ENCODE results near the gene ARHGEF26.

The ARHGEF26 gene

DNA sequence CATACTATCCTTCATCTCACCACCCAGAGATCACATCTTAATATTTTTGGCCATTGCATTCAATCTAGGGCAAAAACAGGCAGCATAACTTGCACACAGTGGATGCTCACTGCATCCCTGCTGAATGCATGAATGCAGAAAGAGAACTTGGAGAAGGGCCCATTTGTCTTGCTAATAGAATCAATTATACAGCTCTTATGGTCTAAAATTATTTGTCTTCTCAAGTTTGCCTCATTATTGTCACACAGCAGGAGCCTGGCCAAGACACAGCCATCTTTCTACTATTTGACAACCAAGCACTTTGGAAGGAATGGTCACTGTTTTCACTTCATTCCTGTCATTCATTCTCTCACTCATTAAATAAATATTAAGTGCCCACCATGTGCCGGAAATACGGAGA, 1.2 kb upstream of the ARHGEF26 start:
- no peak for DNase-seq (ENCODE audit: low read depth)

DNA sequence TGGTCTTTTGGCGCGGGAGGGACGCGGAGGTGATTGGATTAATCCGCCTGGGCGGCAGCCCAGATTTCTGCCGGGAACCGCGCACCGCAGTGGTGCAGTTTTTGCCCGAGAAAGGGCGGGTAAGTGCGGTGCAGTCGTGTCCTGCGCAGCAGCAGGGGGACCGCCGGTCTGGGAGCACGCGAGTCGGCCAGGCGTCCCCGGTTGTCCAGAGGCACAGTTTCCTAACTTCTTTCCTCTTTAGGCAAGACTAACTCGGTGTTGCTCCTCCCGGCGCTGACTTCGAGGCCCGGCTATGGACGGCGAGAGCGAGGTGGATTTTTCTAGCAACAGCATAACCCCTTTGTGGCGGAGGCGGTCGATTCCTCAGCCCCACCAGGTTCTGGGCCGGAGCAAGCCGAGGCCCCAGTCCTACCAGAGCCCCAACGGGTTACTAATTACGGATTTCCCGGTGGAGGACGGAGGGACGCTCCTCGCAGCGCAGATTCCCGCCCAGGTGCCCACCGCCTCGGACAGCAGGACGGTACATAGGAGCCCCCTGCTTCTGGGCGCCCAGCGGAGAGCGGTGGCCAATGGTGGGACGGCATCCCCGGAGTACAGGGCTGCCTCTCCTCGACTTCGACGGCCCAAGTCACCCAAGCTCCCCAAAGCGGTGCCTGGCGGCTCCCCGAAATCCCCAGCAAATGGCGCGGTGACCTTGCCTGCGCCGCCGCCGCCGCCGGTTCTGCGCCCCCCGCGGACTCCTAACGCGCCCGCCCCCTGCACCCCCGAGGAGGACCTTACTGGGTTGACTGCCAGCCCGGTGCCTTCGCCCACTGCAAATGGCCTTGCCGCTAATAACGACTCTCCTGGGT, 736 bp downstream of the ARHGEF26 start:
- DNase-seq (ENCODE audit: low read depth): no peak

DNA sequence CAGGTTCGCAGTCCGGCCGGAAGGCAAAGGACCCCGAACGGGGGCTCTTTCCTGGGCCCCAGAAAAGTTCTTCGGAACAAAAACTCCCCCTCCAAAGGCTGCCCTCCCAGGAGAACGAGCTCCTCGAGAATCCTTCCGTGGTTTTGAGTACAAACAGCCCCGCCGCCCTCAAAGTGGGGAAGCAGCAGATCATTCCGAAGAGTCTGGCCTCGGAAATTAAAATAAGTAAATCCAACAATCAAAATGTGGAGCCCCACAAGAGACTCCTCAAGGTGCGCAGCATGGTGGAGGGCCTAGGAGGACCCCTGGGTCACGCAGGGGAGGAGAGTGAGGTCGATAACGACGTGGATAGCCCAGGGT, 1.3 kb downstream of the ARHGEF26 start:
- no peak for DNase-seq (ENCODE audit: low read depth)

DNA sequence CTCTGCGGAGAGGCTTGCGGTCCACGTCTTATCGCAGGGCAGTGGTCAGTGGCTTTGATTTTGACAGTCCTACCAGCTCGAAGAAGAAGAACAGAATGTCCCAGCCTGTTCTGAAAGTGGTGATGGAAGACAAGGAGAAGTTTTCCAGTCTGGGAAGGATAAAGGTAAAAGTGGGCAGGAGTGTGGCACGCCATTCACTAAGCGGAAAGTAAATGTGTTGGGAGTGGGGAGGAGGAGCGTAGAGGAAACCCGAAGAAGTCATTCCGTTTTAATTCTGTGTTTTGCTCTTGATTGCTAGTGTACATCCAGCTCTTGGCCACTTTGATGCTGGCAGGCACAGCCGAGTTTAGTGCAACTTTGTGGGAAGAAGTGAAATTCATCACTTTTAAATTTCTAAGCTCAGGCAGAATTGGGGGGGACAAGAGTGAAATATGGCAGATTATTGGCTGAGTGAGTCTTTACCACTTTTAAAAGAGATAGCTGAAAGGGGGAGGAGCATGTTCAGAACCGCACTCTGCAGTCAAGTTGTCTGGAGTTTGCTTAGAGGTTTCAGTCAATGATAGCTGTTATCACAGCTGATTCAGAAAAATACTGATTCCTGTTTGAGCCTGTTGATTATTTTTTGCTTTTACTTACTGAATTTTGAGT, 1.8 kb downstream of the ARHGEF26 start:
- no peak for DNase-seq (ENCODE audit: low read depth)

DNA sequence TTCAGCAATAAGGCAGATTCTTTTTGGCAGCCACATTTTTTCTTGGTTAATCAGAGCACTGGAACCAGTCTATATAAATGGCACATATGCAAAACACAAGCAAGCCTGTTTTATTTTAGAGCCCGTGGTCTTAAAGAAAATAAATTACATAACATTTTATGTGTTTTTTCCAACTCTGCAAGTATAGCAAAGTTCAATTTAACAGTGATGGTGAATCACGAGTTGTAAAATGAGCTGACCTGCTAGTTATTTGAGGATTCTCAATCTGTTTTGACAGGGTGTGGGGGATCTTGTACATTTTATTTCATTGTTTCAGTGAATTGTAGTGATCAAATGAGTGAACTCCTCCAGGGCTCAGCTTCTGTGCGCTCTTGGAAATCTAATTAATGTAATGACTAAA, 2.7 kb downstream of the ARHGEF26 start:
- DNase-seq (ENCODE audit: low read depth): no peak

DNA sequence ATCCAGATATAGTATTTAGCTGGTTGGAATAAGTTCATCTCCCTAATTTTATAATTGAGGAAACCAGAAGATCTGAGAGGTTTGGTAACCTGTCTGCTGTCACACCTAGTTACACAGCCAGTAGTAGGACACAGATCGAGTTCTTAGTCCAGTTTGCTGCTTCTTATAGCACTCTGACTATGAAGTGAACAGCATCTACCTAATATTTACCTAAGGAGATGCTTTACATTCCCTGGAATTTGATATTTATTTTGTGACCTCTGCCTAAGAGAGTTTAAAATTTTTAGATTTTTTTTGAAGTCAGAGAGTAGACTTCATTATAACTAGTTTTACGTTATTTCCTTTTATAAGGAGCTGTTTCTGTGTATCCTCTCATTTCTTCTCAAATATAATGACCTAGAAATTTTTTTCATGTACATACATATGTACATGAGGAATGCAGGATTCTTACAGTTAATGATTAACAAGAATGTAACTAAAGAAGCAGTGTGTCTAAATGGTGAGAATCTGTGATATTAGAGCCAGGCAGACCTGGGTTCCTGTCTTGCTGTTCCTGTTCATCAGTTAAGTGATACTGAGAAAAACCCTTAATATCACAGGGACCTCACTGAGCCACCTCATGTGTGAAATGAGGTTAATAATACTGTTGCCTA, 4.3 kb downstream of the ARHGEF26 start:
- DNase-seq (ENCODE audit: low read depth): no peak

DNA sequence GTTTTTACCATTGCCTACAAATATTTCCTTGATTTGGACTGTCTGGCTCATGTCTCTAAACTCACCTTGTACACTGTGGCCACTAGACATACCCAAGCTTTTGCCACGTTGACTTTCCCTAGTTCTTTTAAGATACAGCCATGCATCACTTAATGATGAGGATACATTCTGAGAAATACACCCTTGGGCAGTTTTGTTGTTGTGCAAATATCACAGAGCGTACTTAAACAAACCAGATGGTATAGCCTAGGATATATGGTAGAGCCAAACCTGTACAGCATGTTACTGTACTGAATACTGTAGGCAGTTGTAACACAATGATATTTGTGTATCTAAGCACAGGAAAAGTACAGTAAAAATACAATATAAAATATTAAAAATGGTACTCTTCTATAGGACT, 5.5 kb downstream of the ARHGEF26 start:
- DNase-seq (ENCODE audit: low read depth): no peak

DNA sequence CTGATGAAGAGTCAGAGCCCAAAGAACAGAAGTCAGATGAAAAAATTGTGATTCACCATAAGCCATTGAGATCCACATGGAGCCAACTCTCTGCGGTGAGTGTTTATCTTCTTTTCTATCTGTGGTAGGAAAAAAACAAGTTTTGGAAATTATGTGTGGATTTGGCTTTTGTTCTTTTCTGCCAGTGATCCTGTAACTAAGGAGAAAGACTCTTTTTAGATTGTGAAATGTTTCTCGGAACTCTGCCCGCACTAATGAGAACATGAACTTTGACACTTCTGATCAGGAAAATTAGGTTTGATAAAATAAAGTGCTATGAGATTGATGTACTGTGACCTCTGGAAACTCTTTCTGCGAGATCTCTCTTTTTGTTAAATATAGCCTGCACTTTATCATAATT, 8.4 kb downstream of the ARHGEF26 start:
- DNase-seq (ENCODE audit: low read depth): no peak

DNA sequence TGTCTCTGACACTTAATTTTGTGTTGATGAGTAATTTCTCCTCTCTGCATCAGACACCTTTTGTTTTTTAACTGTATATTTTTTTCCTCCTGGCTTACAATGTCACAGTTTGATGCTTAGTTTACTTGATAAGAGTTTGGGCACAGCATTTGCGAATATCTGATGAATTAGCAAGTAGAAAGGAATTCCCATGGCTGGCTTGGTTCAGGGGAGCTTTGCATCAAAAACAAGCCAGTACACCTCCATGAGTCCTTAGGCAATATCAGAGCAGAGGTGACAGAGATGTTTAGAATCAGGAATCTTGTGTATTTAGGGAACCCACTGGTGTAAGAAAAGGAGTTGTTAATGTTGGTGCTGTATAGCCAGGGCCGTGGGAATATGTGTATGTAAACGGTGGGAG, 9.3 kb downstream of the ARHGEF26 start:
- no peak for DNase-seq (ENCODE audit: low read depth)

DNA sequence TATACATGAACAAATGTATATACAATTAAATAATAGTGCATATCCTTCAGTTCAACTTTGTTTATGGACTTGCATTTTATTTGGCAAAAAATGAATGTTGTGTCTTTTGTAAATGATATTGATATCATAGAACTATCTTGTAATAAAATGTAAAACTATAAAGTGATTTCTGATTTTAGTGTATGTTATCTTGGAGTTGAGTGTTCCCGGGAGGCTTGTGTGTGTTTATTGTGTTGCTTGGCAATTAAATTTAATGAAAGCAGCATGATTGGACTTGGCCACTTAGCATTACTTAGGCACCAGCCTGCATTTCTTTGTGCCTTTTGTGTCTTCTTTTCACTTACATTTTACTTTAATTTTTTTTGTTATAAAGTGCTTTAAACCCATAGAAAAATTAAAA, 10.6 kb downstream of the ARHGEF26 start:
- no peak for DNase-seq (ENCODE audit: low read depth)

DNA sequence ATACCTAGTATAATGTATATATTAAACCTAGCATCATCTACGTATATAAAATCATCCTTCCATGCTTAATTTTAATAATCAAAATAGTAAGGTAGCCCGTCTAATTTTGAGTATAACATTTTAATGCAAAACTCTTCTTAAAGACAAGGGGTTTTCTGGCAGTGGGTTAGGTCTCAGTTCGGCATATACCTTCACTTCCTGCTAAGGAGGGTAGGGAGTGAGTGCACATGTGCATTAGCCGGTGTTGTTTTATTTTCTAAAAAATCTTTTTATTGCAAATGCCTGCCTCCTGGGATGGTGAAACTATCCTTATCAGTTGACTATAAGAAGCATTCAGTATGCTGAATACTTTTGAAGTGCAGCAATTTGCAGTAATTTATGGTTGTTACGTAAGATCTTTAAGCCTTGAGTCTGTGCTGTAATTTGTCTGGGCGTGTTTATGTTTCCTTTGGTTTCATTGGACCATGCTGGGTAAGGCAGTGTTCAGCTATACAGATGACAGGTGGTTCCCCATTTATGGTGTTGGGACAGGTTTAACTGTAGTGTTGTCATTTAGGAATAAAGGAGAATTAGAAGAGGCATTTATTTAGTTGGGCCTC, 11.7 kb downstream of the ARHGEF26 start:
- DNase-seq (ENCODE audit: low read depth): no peak

DNA sequence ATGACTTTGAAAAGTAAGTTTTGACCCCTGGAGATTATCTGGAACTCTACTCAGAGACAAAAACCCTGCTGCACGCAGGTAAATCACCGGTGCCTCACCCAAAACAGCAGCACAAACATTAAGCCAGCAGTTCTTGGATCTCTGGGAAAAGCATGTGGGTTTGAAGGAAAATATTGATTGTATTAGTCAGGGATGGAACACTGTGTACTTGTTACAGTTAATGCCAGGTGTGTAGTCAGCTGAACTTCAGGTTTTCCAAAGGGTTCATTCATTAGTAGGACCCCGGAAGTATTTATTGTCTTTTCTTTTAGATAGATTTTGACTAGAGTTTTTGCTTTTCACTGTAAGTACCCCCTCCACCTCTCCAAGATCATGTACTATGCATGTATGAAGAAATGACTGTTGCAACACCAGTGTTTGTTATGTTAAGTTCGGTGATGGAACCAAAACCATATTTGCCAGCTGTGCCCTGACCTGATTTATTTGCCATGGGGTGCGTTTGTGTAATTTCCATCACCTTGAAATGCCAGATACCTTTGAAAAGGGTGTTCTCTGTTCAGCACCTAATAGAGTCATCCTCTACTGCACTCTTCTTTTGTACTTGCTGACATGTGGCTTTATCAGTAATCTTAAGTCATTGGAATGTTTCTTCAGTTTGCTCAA, 14.5 kb downstream of the ARHGEF26 start:
- no peak for DNase-seq (ENCODE audit: low read depth)

DNA sequence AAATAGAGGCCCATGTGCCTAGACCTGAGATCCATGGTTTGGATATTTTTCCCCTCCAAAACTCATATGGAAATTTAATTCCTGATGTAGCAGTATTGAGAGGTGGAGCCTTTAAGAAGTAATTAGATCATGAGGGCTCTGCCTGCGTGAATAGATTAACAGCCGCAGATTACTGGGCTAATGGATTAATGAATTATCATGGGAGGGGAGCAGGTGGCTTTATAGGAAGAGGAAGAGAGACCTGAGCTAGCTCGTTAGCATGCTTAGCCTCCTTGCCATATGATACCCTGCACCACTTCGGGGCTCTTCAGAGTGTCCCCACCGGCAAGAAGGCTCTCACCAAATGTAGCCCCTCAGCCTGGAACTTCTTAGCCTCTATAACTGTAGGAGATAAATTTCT, 15.8 kb downstream of the ARHGEF26 start:
- DNase-seq (ENCODE audit: low read depth): no peak

DNA sequence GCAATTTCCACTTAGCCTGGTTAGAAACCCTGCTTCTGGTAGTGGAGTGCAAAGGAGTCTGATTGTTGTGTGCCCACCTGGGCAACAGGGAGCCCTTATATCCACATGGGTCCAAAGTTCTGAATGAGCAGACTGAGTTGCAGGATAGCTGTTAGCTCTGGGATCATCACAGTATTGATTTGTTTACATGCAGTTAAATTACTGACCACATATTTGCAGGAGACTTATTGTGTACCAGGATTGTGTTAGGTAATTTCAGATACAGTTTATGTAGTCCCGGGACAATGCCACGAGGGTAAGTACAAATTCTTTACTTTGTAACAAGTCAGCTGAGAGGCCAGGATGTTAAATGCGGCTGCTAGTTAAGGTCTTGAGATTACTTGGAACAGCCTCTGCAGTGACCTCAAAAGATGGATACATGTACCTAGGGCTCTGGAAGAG, 18.8 kb downstream of the ARHGEF26 start:
- no peak for DNase-seq (ENCODE audit: low read depth)

DNA sequence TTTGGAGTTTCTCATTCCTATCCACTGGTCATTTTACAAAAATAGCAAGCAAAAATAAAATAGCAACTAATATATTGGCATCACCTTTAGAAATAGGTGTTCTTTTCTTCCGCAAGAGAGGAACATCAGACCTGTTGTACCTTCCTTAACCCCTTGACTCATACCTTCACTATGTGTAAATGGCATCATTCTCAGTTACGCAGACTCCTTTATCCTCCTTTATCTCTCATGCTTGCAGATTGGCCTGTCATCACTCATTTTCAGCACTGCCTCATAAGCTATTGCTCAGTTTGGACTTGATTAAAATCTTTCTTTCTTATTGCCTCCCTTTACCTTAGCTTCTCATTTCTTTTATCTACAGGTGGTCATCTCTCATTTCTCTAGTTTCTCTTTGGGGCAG, 21.4 kb downstream of the ARHGEF26 start:
- DNase-seq (ENCODE audit: low read depth): no peak

DNA sequence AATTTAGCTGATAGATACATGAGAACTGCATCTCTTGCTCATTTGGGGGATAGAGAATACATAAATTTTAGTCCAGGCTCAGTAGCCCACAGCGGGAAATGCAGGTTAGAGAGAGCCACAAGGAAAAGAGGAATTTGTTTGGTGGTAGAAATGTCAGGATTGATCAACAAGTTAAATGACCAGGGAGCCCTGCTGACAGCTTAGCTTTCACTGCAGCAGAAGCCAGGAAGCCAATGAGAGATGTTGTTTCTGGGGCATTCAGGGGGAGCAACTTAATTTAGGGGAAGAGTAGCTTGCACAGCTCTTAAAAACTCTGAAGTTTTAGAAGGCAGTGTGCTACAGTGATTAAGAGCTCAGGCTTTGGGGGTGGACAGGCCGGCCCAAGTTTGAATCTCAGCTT, 22.7 kb downstream of the ARHGEF26 start:
- no peak for DNase-seq (ENCODE audit: low read depth)

DNA sequence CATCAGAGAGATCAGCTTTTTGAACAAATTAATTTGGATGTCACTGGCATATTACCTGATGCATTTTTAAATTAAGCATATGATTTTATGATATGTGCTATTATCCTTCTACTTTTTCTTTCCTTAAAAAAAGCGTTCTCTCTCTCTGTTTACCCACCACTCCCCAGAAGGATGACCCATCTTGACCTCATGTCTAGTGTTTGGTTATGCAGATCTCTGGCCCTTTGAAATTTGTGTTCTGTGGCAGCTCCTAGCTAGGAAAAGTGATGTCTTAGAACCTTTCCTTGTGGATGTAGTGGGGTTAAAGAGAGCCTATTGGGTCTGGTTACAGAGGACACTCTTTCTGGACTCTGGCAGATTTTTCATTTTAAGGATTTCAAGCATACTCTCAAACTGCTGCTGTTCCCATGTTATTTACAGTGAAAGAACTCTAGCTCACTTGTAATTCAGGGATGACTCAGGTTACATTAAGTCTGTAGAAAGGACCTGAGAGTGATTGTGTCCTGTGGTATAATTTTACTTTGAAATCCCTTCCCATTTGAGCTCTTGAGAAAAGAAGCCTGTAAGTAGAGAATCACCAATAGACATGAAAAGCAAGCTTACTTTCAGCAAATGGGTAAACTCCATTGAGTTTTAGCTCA, 23.8 kb downstream of the ARHGEF26 start:
- DNase-seq (ENCODE audit: low read depth): no peak

DNA sequence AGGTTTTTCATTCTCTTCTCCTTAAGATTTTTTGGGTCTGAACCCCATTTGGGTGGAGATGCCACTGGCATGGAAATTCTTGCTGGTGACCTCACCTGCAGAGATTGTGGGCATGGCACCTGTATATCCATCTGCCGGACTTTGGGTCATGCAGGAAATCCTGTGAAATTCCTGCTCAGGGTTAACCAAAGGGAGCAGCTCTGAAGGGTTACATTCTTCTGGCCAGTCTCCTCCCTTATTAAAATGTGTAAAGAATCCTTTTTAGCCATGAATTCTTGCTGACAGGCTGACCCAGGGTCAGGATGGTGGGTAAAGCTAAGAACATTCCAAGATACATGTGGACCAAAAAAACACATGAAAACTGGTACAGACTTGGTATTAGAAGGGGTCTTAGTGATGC, 27.4 kb downstream of the ARHGEF26 start:
- no peak for DNase-seq (ENCODE audit: low read depth)

DNA sequence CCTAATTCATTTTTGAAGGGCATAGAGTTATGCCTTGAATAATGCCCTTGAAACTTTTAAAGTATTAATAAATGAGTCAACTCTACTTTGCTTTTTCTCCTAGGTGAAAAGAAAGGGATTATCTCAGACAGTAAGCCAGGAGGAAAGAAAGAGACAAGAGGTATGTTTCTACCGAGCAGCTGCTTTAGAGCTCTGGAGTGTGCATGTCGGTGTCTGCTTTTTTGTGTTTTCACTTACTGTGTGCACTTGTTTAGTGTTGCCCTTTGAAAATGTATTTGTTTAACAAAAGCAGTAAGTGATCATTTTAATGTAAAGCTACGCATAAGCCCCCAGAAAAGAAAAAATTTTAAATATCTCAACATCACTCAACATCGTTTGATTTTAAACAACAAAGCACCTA, 28.1 kb downstream of the ARHGEF26 start:
- no peak for DNase-seq (ENCODE audit: low read depth)

DNA sequence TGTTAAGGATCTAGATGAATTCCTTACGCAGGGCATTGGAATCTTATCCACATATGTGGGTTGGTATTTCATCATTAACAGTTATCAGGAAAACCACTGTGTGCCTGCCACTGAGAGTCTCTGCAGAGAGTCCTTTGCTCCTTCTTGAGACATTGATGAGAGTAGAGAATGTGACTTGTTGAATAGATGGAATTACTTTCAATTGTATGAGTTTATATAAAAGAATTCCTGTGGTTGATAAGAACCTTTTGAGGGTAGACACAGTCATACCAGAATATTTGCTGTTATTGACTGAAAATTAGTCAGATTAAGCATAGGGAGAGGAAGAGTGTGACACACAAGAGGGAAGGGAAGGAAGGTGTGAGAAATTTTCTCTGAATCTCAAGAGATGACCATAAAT, 30.8 kb downstream of the ARHGEF26 start:
- DNase-seq (ENCODE audit: low read depth): no peak

DNA sequence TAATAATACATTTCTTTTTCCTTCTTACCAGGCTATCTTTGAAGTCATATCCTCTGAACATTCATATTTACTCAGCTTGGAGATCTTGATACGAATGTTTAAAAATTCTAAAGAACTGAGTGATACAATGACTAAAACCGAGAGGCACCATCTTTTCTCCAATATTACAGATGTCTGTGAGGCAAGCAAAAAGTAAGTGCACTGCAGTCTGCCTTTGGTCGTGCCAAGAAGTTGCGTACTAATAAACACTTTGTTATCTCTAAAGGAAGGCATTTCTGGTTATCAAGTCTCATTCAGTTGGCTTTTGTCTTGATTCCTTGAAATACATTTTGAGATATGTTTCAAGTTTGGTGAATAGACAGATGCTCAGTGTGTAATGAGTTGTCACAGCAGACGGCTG, 31.6 kb downstream of the ARHGEF26 start:
- no peak for DNase-seq (ENCODE audit: low read depth)

DNA sequence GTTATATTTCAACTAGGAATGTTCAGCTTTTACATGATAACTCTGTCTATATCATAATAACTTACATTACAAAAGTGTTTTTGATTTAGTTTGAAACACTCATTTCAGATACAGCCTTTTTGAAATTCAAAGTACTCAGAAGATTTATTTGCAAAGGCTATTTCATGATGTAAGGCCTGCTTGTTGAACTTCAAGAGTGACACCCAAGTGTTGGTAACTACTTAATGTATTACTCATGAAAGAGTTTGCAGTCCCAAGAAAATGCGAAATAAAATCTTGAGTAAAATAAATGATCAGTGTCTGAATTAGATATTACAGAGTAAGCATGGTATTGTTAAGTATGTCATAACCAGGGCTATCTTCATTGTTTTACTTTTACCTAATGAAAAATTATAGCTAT, 35.3 kb downstream of the ARHGEF26 start:
- no peak for DNase-seq (ENCODE audit: low read depth)
